Measurements from ENCODE around the gene ZNF223. TPM values are rescaled to one million over a fixed set of nuclear protein-coding genes. Genes with fewer than 3 reads are reported as not detected.

The ZNF223 gene
- polyA plus RNA-seq, 1 of the 3 experiments (the other 2 are of a cell fraction) = 2.7 TPM

DNA sequence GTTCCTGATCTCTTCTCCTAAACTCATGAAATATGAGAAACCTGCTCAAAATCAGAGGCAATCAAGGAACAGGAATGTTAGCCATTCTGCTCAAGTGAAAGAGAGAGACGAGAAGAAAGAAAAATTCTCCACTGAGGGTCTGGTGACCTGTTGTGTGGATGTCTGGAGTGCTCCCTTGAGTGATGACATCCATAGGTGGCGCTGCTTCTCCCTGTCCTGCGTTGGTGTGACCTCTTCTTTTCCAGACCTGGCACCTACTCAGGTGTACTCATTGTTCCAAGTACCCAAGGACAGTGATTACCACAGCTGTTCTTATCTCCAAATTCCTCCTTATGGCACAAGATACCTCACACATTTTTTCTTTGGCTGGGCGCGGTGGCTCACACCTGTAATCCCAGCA, 4.0 kb downstream of the ZNF223 start:
- Histone ChIP-seq H3F3A (replicated peaks; ENCODE audit: insufficient read depth) (no peaks in the 10 kb centered on the region), H3K9me3 (no peaks in the 10 kb centered on the region), H4K20me1 (ENCODE audit: insufficient read depth) (no peaks in the 10 kb centered on the region), H3K4me2 (no peak overlapping the region), H3K4me1 (ENCODE audit: control insufficient read depth in 1 of 2, insufficient read depth in 2 of 2, low read depth in 1 of 2, low read length in 1 of 2) (peaks cover 0 to 16% of the 10 kb centered on the region in 2 experiments; a peak in 2 of 4 replicates), H3K79me2 (ENCODE audit: insufficient read depth) (no peaks in the 10 kb centered on the region), H3K27ac (ENCODE audit: low read depth in 2 of 2, low read length in 1 of 2) (no peak overlapping the region), H3K36me3 (replicated peaks in 1 of 2; ENCODE audit: control insufficient read depth in 1 of 2, insufficient read depth in 2 of 2, low read length in 1 of 2) (peaks cover 31 to 36% of the 10 kb centered on the region in 2 experiments), H2AFZ (ENCODE audit: low read depth) (no peak overlapping the region), H3K27me3 (ENCODE audit: insufficient read depth) (no peaks in the 10 kb centered on the region), H3K9me2 (no peaks in the 10 kb centered on the region), H3K4me3 (ENCODE audit: low read depth in 2 of 2, low read length in 1 of 2) (no peak overlapping the region), H3K9ac (no peak overlapping the region)
- CTCF ChIA-PET = no interaction called here
- 88% methylated on average over 5 of the region's 5 CpGs for WGBS (ENCODE audit: low lambda C conversion rate)
- no peak for TF ChIP-seq NFIC (IDR thresholded peaks at IDR 0.05; ENCODE audit: borderline replicate concordance)
- TF ChIP-seq MAX (IDR thresholded peaks at IDR 0.05; ENCODE audit: low read depth) = no peak
- TF ChIP-seq RFX5 (IDR thresholded peaks at IDR 0.05; ENCODE audit: low read length) = no peak
- no peak for TF ChIP-seq ELF1 (IDR thresholded peaks at IDR 0.05)
- no peak for TF ChIP-seq SMC3 (IDR thresholded peaks at IDR 0.05; ENCODE audit: low read depth, low read length)
- POLR2A ChIA-PET = no interaction called here
- no peak for DNase-seq

GRCh38 chr19:44059229-44059628, 7.4 kb downstream of the ZNF223 start:
- Histone ChIP-seq H3K9me2 (no peaks in the 10 kb centered on the region), H3F3A (replicated peaks; ENCODE audit: insufficient read depth) (no peaks in the 10 kb centered on the region), H3K4me1 (ENCODE audit: control insufficient read depth in 1 of 2, insufficient read depth in 2 of 2, low read depth in 1 of 2, low read length in 1 of 2) (no peaks in the 10 kb centered on the region), H2AFZ (ENCODE audit: low read depth) (no peak overlapping the region), H3K9me3 (peaks cover 1% of the 10 kb centered on the region; the same call in 1 of the 2 replicates), H3K27ac (ENCODE audit: low read depth in 2 of 2, low read length in 1 of 2) (no peak overlapping the region), H4K20me1 (ENCODE audit: insufficient read depth) (no peaks in the 10 kb centered on the region), H3K4me2 (no peak overlapping the region), H3K36me3 (replicated peaks in 1 of 2; ENCODE audit: control insufficient read depth in 1 of 2, insufficient read depth in 2 of 2, low read length in 1 of 2) (peaks cover 62 to 69% of the 10 kb centered on the region in 2 experiments), H3K27me3 (ENCODE audit: insufficient read depth) (no peaks in the 10 kb centered on the region), H3K4me3 (ENCODE audit: low read depth in 2 of 2, low read length in 1 of 2) (no peak overlapping the region), H3K9ac (no peak overlapping the region), H3K79me2 (ENCODE audit: insufficient read depth) (no peaks in the 10 kb centered on the region)
- DNase-seq = no peak
- WGBS (ENCODE audit: low lambda C conversion rate) = 85% methylated on average over 2 of the region's 2 CpGs
- TF ChIP-seq RCOR1 (IDR thresholded peaks at IDR 0.05; ENCODE audit: low read length) (no peak), SMC3 (IDR thresholded peaks at IDR 0.05; ENCODE audit: low read depth, low read length) (no peak), MAX (IDR thresholded peaks at IDR 0.05; ENCODE audit: low read depth) (no peak), CTCF (IDR thresholded peaks at IDR 0.05) (no peak), GATA2 (CRISPR knock-in tag; IDR thresholded peaks at IDR 0.05) (no peak), FOXM1 (IDR thresholded peaks at IDR 0.05; ENCODE audit: low read depth) (no peak), TAF1 (IDR thresholded peaks at IDR 0.05; ENCODE audit: borderline replicate concordance, low read depth, low read length) (no peak), POLR2AphosphoS5 (IDR thresholded peaks at IDR 0.05; ENCODE audit: low read depth, low read length) (no peak), FOSL2 (IDR thresholded peaks at IDR 0.05; ENCODE audit: borderline replicate concordance, low read depth) (no peak), MEF2A (IDR thresholded peaks at IDR 0.05; ENCODE audit: borderline replicate concordance, low read depth) (no peak), NRF1 (IDR thresholded peaks at IDR 0.05; ENCODE audit: low read depth, low read length) (no peak), MXI1 (IDR thresholded peaks at IDR 0.05; ENCODE audit: low read depth, low read length) (no peak), FOXJ3 (CRISPR knock-in tag; IDR thresholded peaks at IDR 0.05) (no peak), USF1 (IDR thresholded peaks at IDR 0.05; ENCODE audit: borderline replicate concordance, low read depth) (no peak), TCF12 (IDR thresholded peaks at IDR 0.05) (no peak), ZBTB33 (IDR thresholded peaks at IDR 0.05; ENCODE audit: borderline replicate concordance, low read depth) (no peak)
- TF ChIP-seq, protein P1, sequence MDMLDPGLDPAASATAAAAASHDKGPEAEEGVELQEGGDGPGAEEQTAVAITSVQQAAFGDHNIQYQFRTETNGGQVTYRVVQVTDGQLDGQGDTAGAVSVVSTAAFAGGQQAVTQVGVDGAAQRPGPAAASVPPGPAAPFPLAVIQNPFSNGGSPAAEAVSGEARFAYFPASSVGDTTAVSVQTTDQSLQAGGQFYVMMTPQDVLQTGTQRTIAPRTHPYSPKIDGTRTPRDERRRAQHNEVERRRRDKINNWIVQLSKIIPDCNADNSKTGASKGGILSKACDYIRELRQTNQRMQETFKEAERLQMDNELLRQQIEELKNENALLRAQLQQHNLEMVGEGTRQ (IDR thresholded peaks at IDR 0.05; ENCODE audit: borderline replicate concordance, low read depth, low read length) = no peak
- TF ChIP-seq, protein P2, sequence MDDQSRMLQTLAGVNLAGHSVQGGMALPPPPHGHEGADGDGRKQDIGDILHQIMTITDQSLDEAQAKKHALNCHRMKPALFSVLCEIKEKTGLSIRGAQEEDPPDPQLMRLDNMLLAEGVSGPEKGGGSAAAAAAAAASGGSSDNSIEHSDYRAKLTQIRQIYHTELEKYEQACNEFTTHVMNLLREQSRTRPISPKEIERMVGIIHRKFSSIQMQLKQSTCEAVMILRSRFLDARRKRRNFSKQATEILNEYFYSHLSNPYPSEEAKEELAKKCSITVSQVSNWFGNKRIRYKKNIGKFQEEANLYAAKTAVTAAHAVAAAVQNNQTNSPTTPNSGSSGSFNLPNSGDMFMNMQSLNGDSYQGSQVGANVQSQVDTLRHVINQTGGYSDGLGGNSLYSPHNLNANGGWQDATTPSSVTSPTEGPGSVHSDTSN (IDR thresholded peaks at IDR 0.05) = no peak
- ChIA-PET CTCF (interaction anchor here (0.7 kb wide), 1 partner anchor 56 kb away, joined by 3 read pairs; no protein-coding TSS in a partner anchor), POLR2A (no interaction called here)

All from SK-N-SH (cell line).